NCI-H2227 (cell line): ENCODE measurements around the gene CABCOCO1.
"Not testable (repeated sequence)": the region's sequence is repeated elsewhere in the genome, so short reads cannot be mapped to it uniquely, and the experiment has no call there.

Experiments used
- DNase-seq: peaks from one replicate; lab custom pipeline; 2025; ENCODE audit not compliant: unreplicated experiment; lab: John Stamatoyannopoulos, UW

CABCOCO1 gene

GRCh38 chr10:61708846-61709245 is 46.1 kb downstream of the CABCOCO1 start:
- DNase-seq: no peak

GRCh38 chr10:61712105-61712504 is 49.4 kb downstream of the CABCOCO1 start:
- not testable (repeated sequence) for DNase-seq

- not testable (repeated sequence) for DNase-seq
Measured at GRCh38 chr10:61719475-61719874, 56.7 kb downstream of the CABCOCO1 start.

GRCh38 chr10:61719906-61720305 is 57.2 kb downstream of the CABCOCO1 start:
- no peak for DNase-seq

- DNase-seq: no peak
Measured at GRCh38 chr10:61721431-61721830, 58.7 kb downstream of the CABCOCO1 start.

GRCh38 chr10:61725221-61725620 is 62.5 kb downstream of the CABCOCO1 start:
- DNase-seq: not testable (repeated sequence)

GRCh38 chr10:61729596-61729995 is 66.9 kb downstream of the CABCOCO1 start:
- DNase-seq: no peak

GRCh38 chr10:61730671-61731070 is 67.9 kb downstream of the CABCOCO1 start:
- no peak for DNase-seq

- DNase-seq: no peak
Measured at GRCh38 chr10:61731638-61732037, 68.9 kb downstream of the CABCOCO1 start.

- DNase-seq: no peak
Measured at GRCh38 chr10:61732629-61733278, 70.0 kb downstream of the CABCOCO1 start.

GRCh38 chr10:61733358-61733940 is 70.7 kb downstream of the CABCOCO1 start:
- peak; percentile 47 for DNase-seq

- no peak for DNase-seq
Measured at GRCh38 chr10:61735882-61736281, 73.2 kb downstream of the CABCOCO1 start.

GRCh38 chr10:61737455-61737854 is 74.7 kb downstream of the CABCOCO1 start:
- DNase-seq: not testable (repeated sequence)

- no peak for DNase-seq
Measured at GRCh38 chr10:61742812-61743211, 80.1 kb downstream of the CABCOCO1 start.

- no peak for DNase-seq
Measured at GRCh38 chr10:61744469-61744868, 81.7 kb downstream of the CABCOCO1 start.

- DNase-seq: no peak
Measured at GRCh38 chr10:61746377-61746776, 83.6 kb downstream of the CABCOCO1 start.

GRCh38 chr10:61747307-61747706 is 84.6 kb downstream of the CABCOCO1 start:
- no peak for DNase-seq

- DNase-seq: no peak
Measured at GRCh38 chr10:61749291-61749690, 86.6 kb downstream of the CABCOCO1 start.

GRCh38 chr10:61750943-61751471 is 88.3 kb downstream of the CABCOCO1 start:
- peak; percentile 66 for DNase-seq

GRCh38 chr10:61751599-61751998 is 88.9 kb downstream of the CABCOCO1 start:
- no peak for DNase-seq

GRCh38 chr10:61752111-61753011 is 89.6 kb downstream of the CABCOCO1 start:
- no peak for DNase-seq

- DNase-seq: no peak
Measured at GRCh38 chr10:61753453-61753852, 90.7 kb downstream of the CABCOCO1 start.
